GM18858 (cell line): Measurements from ENCODE around the gene PAPLN.
A peak's percentile ranks its signal among the peaks of the same experiment; 100 is the strongest.
"Not testable (repeated sequence)": the region's sequence is repeated elsewhere in the genome, so short reads cannot be mapped to it uniquely, and the experiment has no call there.

Experiments
- ATAC-seq: cut with Tn5 transposase; IDR thresholded peaks from one replicate; pipeline ENCODE4 v1.9.1; 2021; ENCODE audit not compliant: unreplicated experiment

The PAPLN gene

DNA sequence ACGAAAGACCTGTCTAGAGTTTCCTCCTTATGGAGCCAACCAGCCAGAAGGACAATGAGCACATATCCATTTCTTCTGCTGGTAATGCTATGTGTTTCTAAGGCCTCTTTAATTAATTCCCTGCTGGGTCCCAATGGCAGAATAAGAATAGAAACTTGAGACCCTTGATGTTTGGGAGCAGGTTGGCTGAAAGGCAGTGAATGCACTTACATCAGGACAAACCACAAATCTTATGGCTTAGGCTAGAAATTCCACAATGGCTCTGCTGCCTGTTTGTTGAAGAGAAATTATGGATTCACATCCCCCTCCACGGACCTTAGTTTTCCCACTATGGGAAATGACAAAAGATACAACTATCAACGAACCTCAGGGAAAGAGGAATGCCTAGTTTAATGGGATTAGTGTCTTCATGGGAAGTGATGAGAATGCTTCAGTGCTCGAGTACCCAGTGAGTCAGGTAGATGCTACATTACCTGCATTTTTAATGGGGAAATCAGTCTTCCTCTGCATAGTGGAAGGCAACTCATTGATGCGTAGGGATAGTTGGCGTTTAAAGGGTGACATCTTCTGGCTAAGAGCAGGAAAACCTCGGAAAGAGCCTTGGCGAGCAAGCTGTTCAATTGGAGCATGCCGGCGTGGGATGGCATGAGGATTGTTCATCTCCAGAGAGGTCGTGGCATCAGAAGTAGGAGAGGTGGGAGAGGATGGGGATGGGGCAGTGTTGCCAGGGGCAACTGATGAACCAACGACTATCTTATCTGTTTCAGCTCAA lies 46.5 kb downstream of the PAPLN start:
- ATAC-seq = no peak

DNA sequence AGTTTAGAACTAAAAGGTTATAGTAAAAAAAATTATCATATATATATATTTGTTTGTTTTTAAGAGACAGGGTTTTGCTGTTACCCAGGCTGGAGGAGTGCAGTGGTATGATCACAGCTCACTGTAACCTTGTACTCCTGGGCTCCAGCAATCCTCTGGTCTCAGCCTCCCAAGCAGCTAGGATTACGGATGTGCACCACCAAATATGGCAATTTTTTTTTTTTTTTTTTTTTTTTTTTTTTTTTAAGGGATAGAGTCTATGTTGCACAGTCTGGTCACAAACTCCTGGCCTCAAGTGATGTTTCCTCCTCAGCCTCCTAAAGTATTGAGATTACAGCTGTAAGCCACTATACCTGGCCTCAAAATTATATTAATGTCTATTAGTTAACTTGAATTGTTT lies 48.7 kb downstream of the PAPLN start:
- no peak for ATAC-seq

DNA sequence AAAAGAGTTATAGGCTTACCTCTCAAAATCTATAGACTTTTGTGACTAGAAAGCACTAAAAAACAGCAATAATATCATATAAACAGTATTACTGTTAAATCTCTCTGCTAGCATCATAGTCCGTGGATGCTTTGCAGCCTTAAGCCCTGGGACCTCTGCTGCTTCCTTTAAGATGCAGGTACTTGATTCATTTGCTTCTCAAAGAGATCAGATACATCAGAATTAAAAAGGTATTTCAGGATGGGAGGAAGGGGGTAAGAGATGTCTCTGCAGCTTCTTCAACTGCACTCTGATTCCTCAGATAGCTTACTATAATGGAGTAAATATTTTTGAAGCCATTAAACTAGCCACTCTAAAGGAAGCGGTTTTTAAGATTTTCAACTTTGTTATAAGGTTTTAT lies 49.3 kb downstream of the PAPLN start:
- no peak for ATAC-seq

DNA sequence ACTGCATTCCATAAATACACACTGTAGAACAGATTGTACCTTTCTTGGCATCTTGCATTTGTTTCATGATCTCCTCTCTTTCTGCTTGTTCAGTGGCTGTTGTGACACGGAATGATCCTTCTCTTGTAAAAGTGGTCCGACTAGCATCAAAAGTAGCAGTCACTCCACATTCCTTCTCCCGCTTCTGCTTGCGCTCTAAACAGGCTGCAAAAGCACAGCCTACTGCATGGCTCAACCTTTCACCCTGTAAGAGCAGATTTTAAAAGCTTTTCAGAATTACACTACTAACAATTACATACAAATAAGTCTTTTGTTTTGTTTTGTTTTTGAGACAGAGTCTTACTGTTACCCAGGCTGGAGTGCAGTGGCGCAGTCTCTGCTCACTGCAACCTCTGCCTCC lies 49.8 kb downstream of the PAPLN start:
- ATAC-seq = no peak

DNA sequence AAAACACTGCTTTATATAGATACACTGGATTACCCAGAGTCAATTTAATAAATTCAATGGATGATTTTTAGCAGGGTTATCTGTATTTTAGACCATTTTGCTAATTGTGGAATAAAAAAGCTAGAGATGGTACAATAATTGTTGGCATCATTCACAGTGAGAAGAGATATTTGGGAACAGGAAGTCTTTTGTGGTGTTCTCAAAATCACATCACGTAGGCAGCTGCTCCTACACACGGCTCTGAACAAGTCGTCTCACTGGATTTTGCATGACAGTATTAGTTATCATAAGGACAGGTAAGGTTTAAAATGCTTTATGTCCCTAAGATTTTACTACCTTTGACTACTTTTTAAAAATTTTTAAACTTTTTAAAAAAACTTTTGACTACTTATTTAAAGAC lies 52.0 kb downstream of the PAPLN start:
- ATAC-seq = no peak

DNA sequence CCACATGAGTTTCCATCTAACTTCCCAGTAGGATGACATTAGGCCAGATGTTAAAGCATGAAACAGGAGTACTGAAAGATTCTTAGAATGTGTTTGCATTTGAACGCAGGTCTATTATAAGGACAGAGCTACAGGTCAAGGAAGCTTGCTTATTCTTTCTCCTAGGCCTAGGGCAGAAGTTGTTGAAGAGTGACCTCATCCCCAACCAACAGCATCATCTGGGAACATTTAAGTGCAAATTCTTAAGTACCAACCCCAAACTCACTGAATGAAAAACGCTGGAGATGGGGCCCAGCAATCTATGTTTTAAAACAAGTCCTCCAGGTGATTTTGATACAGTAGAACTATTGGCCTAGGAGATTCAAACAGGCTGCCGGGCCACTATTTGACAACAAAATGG lies 52.4 kb downstream of the PAPLN start:
- ATAC-seq = no peak

DNA sequence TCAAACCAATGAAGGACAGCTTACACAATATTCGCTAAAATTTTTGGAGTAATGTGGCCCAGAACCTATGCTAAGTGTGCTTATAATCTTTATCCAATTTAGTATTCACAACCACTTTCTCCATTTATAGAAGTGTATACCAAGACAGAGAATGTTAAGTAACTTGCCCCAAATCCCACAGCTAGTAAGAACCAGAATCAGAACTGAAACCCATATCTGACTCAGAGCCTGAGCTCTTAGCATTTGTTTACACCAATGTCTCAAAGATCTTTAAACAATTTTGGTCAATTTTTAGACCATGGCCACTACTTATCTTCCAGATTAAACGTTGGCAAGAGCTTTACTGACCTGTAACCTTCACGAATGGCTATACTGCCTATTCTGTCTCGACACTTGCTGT lies 53.0 kb downstream of the PAPLN start:
- ATAC-seq = peak; percentile 77

DNA sequence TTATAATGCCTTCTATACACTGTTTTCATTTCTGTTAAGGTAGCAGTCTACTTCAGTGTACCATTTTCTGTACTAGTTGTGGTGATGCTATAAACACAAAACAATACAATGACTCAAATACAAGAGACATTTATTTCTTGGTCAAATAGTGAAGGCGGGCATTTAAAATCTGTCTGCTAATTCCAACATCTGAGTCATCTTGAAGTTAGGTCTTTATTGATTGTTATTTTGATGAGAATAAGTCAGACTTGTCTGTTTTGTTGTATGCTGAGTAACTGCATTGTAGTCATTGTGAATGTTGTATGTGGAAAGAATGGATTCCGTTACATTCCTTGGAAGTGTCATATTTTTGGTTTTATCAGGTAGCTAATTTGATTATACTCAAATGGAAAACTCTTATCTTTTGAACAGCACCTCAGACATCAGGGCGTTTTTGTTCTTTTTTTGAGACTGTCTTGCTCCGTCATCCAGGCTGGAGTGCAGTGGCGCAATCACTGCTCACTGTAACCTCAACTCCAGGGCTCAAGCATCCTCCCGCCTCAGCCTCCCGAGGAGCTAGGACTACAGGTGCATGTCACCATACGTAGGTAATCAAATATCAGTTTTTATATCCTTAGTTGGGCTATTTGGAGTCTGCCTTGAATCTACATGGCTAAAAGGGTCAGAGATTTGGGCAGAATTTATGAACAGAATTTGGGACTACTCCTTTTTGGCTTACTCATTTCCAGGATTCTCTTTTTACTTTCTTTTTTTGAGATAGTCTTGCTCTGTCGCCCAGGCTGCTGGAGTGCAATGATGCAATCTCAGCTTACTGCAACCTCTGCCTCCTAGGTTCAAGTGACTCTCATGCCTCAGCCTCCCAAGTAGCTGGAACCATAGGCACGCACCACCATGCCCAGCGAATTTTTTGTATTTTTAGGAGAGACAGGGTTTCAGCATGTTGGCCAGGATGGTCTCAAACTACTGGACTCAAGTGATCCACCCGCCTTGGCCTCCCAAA lies 56.8 kb downstream of the PAPLN start:
- no peak for ATAC-seq

DNA sequence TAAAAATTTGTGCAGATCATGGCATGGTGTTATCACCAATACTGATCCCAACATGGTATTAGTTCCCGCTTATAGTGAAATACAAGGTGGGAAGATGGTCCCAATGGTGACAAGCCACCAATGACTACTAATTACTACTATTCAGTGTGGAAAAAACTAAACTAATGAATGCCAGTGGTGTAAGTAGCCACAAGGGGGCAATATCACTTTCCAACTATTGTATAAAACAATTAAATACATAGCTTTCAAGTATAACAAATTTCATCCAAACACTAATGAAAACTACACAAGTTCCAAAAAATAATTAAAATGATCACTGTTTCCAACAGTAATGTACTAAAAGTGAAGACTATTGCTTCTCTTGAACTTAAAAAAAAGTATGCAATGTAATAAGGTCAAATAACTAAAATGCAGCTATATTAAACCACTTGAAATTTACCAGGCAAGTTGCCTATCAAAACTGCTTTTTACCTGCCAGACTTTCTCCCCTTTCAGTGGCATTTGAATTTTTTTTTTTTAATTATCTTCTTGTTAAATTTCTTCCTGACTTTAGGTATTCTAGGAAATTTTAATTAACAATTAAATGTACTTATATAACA lies 58.0 kb downstream of the PAPLN start:
- no peak for ATAC-seq

DNA sequence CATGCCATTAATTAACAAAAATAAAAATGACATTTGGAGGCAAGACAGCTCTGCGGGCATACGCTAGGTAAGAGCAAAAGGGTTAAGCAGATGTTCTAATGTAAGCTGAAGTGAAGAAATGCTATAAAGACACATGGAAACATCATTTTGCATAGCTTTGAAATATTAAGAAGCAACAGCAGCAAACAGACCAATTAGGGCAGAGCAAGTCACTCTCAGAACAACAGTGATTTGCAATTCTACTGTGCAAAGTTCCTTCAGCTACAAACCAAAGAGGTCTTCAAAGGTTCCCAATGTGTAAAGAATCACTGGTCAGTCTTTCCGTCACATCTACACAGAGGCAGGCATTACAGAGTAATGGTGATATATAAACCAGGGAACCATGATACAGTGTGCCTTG lies 68.2 kb downstream of the PAPLN start:
- no peak for ATAC-seq

DNA sequence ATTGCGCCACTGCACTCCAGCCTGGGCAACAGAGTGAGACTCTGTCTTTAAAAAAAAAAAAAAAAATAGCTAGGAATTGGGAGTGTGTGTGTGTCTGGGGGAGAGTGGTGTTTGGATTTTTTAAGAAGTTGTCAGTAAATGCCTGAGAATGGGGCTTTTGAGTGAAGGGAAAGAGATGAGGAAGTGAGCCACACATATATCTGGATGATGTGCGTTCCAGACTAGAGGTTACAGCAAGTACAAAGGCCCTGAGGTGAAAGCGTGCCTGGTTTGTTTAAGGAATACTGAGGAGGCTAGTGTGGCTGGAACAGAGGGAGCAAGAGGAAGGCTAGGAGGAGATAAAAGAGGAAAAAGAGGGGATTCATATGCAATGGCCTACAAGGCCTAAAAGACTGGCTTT lies 70.0 kb downstream of the PAPLN start:
- ATAC-seq = no peak

DNA sequence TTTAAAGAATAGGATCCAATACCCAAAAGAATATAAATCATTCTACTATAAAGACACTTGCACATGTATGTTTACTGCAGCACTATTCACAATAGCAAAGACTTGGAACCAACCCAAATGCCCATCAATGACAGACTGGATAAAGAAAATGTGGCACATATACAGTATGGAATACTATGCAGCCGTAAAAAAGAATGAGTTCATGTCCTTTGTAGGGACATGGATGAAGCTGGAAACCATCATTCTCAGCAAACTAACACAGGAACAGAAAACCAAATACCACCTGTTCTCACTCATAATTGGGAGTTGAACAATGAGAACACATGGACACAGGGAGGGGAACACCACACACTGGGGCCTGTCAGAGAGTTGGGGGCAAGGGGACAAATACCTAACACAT lies 71.9 kb downstream of the PAPLN start:
- not testable (repeated sequence) for ATAC-seq

DNA sequence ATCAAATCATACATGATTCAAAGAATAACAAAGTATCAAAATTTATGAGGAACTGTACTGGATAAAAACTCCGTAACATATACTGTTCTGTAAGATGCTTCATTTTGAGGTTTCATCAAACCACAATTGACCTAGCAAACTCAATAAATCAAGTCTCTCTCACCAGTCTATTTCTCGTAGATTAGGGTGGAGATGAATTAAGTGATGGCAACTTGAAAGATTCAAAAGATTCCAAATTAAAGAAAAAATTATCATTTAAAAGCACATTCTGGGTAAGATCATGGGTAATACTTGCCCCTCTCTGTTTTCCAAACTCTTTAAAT lies 74.4 kb downstream of the PAPLN start:
- no peak for ATAC-seq

DNA sequence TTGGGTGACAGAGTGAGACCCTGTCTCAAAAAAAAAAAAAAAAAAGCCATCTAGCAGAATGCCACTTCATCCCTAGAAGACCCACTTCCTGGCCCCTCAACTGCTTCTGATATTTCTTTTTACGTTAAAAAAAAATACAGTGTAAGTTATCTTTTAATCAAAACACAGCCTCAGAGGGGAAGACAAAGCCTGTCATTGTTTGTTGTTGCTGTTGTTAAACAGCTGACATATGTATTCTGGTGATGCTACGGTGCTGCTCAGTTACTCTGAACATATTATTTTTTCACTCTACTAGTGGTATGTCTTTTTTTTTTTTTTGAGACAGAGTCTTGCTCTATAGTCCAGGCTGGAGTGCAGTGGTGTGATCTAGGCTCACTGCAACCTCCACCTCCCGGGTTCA lies 75.4 kb downstream of the PAPLN start:
- ATAC-seq = no peak

DNA sequence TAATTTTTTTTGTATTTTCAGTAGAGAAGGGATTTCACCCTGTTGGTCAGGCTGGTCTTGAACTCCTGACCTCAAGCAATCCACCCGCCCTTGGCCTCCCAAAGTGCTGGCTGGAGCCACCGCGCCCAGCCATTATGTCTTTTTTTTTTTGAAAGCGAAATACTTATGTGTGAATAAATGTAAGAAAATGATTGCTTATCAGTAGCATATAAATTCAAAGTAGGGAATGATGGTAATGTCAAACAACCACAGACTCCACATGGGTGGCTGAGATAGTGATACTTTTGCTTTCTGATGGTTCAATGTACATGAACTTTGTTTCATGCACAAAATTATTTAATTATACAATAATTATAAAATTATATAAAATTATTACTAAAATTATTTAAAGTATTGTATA lies 75.8 kb downstream of the PAPLN start:
- no peak for ATAC-seq

DNA sequence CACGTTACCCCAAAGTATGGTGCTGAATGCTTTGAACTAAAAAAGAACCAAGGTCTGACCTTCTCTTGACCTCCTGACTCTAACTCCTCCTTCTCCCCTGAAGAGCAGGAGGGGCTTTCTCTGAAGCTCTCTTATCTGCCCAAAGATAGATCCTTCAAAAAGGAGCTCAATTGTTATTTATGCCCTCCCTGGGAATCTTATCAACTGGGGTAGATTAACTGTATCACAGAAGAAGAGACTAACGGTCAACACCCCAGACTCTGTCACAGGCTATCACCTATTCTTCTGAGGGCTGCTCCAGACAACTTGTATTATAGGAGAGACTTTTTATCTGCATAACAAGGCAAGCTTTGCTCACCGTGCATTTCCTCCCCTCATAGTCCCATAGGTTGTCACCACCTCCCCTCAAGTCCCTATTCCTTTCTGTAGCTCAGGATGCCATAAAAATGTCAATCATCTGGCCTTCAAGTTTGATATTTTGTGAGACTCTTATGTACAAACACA lies 86.6 kb downstream of the PAPLN start:
- no peak for ATAC-seq
